ENCODE measurements around the gene LGALS12.
"Not testable (repeated sequence)": the region's sequence is repeated elsewhere in the genome, so short reads cannot be mapped to it uniquely, and the experiment has no call there.

LGALS12 gene

GRCh38 chr11:63529373-63529772 is 23.5 kb downstream of the LGALS12 start:
- peaks cover 0 to 18% (median 12%) of the 10 kb centered on the region in 4 donors for H3K4me1 ChIP-seq
- H3K9me3 ChIP-seq; H3K4me3 ChIP-seq; DNase-seq; H3K27ac ChIP-seq; intact Hi-C loops (cut with DNase I; ENCODE audit: low total_unique reads); H3K27me3 ChIP-seq; H3K36me3 ChIP-seq: not testable (repeated sequence)

GRCh38 chr11:63530021-63530420 is 24.1 kb downstream of the LGALS12 start:
- TF ChIP-seq CTCF (IDR thresholded peaks at IDR 0.05), result no peak
- Histone ChIP-seq H3K27ac (no peak overlapping the region), H3K36me3 (no peaks in the 10 kb centered on the region), H3K27me3 (no peaks in the 10 kb centered on the region), H3K4me3 (no peak overlapping the region), H3K4me1 (peaks cover 0 to 18% (median 12%) of the 10 kb centered on the region in 4 donors), H3K9me3 (no peaks in the 10 kb centered on the region)
- intact Hi-C loops (cut with DNase I; ENCODE audit: low total_unique reads), result no loop called here
- no peak for DNase-seq

GRCh38 chr11:63531074-63531792 is 25.3 kb downstream of the LGALS12 start:
- H3K4me1 ChIP-seq, result peaks cover 0 to 25% (median 18%) of the 10 kb centered on the region in 4 donors
- intact Hi-C loops (cut with DNase I; ENCODE audit: low total_unique reads); H3K27me3 ChIP-seq; H3K4me3 ChIP-seq; H3K9me3 ChIP-seq; H3K36me3 ChIP-seq: not testable (repeated sequence)
- peak overlapping the region; percentile 28 to 47 for H3K27ac ChIP-seq
- peak in 1 of 2 donors; percentile 39 for DNase-seq

- Histone ChIP-seq H3K4me1 (peaks cover 0 to 31% (median 22%) of the 10 kb centered on the region in 4 donors), H3K9me3 (no peaks in the 10 kb centered on the region), H3K27me3 (no peaks in the 10 kb centered on the region), H3K4me3 (no peak overlapping the region), H3K27ac (peak overlapping the region in 1 of 2 donors; percentile 47), H3K36me3 (no peaks in the 10 kb centered on the region)
- TF ChIP-seq CTCF (IDR thresholded peaks at IDR 0.05), result no peak
- DNase-seq, result no peak
- intact Hi-C loops (cut with DNase I; ENCODE audit: low total_unique reads), result no loop called here
Measured at GRCh38 chr11:63532117-63532516, 26.2 kb downstream of the LGALS12 start.

GRCh38 chr11:63532799-63533475 is 27.1 kb downstream of the LGALS12 start:
- peaks cover 0 to 38% (median 29%) of the 10 kb centered on the region in 4 donors for H3K4me1 ChIP-seq
- H3K36me3 ChIP-seq, result no peaks in the 10 kb centered on the region
- DNase-seq, result no peak
- no peak for TF ChIP-seq CTCF (IDR thresholded peaks at IDR 0.05)
- H3K27ac ChIP-seq, result peak overlapping the region in 1 of 2 donors; percentile 18
- no peak overlapping the region for H3K4me3 ChIP-seq
- no peaks in the 10 kb centered on the region for H3K9me3 ChIP-seq
- intact Hi-C loops (cut with DNase I; ENCODE audit: low total_unique reads), result no loop called here
- no peaks in the 10 kb centered on the region for H3K27me3 ChIP-seq

GRCh38 chr11:63534076-63534475 is 28.2 kb downstream of the LGALS12 start:
- intact Hi-C loops (cut with DNase I; ENCODE audit: low total_unique reads), result no loop called here
- H3K9me3 ChIP-seq, result no peaks in the 10 kb centered on the region
- H3K4me3 ChIP-seq, result no peak overlapping the region
- H3K4me1 ChIP-seq, result peaks cover 0 to 49% (median 34%) of the 10 kb centered on the region in 4 donors
- no peaks in the 10 kb centered on the region for H3K36me3 ChIP-seq
- H3K27ac ChIP-seq, result no peak overlapping the region
- DNase-seq, result no peak
- no peak for TF ChIP-seq CTCF (IDR thresholded peaks at IDR 0.05)
- H3K27me3 ChIP-seq, result no peaks in the 10 kb centered on the region
